ENCODE measurements around the gene COPG2. TPM values are rescaled to one million over a fixed set of nuclear protein-coding genes. Genes with fewer than 3 reads are reported as not detected.
"Not testable (repeated sequence)": the region's sequence is repeated elsewhere in the genome, so short reads cannot be mapped to it uniquely, and the experiment has no call there.

Gene COPG2
- total RNA-seq, 2 experiments from 2014 or later = 11.2 to 12.0 TPM

GRCh38 chr7:130585932-130586331, 82.6 kb downstream of the COPG2 start:
- H3K4me1 Mint-ChIP-seq; H3K27me3 Mint-ChIP-seq; POLR2A ChIA-PET; H3K9me3 Mint-ChIP-seq; DNase-seq; CTCF ChIA-PET; H3K36me3 Mint-ChIP-seq (ENCODE audit: low read depth); H3K4me3 Mint-ChIP-seq; H3K27ac Mint-ChIP-seq: not testable (repeated sequence)

- CTCF ChIA-PET; DNase-seq; H3K27me3 Mint-ChIP-seq; H3K4me1 Mint-ChIP-seq; H3K9me3 Mint-ChIP-seq; H3K4me3 Mint-ChIP-seq; H3K27ac Mint-ChIP-seq; POLR2A ChIA-PET; H3K36me3 Mint-ChIP-seq (ENCODE audit: low read depth): not testable (repeated sequence)
Observed at GRCh38 chr7:130575110-130575509, 93.4 kb downstream of the COPG2 start.

- H3K4me3 Mint-ChIP-seq, POLR2A ChIA-PET, CTCF ChIA-PET, H3K27ac Mint-ChIP-seq, H3K27me3 Mint-ChIP-seq, DNase-seq: not testable (repeated sequence)
- H3K9me3 Mint-ChIP-seq = peaks cover 16% of the 10 kb centered on the region
- peaks cover 12% of the 10 kb centered on the region for H3K36me3 Mint-ChIP-seq (ENCODE audit: low read depth)
- H3K4me1 Mint-ChIP-seq = peaks cover 25% of the 10 kb centered on the region
Observed at GRCh38 chr7:130570144-130570543, 98.4 kb downstream of the COPG2 start.

GRCh38 chr7:130566898-130567280, 101.7 kb downstream of the COPG2 start:
- CTCF ChIA-PET = no interaction called here
- no peak for DNase-seq
- POLR2A ChIA-PET = no interaction called here
- H3K9me3 Mint-ChIP-seq = peaks cover 18% of the 10 kb centered on the region
- H3K4me3 Mint-ChIP-seq = no peak overlapping the region
- no peak overlapping the region for H3K27ac Mint-ChIP-seq
- H3K4me1 Mint-ChIP-seq = peaks cover 25% of the 10 kb centered on the region
- peaks cover 12% of the 10 kb centered on the region for H3K36me3 Mint-ChIP-seq (ENCODE audit: low read depth)
- H3K27me3 Mint-ChIP-seq = no peaks in the 10 kb centered on the region

GRCh38 chr7:130566168-130566897, 102.2 kb downstream of the COPG2 start:
- Mint-ChIP-seq H3K4me1 (peaks cover 25% of the 10 kb centered on the region), H3K27ac (no peak overlapping the region), H3K9me3 (peaks cover 18% of the 10 kb centered on the region), H3K27me3 (no peaks in the 10 kb centered on the region), H3K36me3 (ENCODE audit: low read depth) (peaks cover 12% of the 10 kb centered on the region), H3K4me3 (no peak overlapping the region)
- DNase-seq = no peak
- ChIA-PET POLR2A (no interaction called here), CTCF (no interaction called here)

GRCh38 chr7:130560972-130561371, 107.6 kb downstream of the COPG2 start:
- DNase-seq = no peak
- Mint-ChIP-seq H3K27ac (no peak overlapping the region), H3K4me1 (peaks cover 1% of the 10 kb centered on the region), H3K4me3 (no peak overlapping the region), H3K27me3 (no peaks in the 10 kb centered on the region), H3K36me3 (ENCODE audit: low read depth) (peaks cover 3% of the 10 kb centered on the region), H3K9me3 (peaks cover 5% of the 10 kb centered on the region)
- CTCF ChIA-PET = no interaction called here
- POLR2A ChIA-PET = no interaction called here

GRCh38 chr7:130559184-130559583, 109.4 kb downstream of the COPG2 start:
- Mint-ChIP-seq H3K4me1 (no peaks in the 10 kb centered on the region), H3K27me3 (no peaks in the 10 kb centered on the region), H3K36me3 (ENCODE audit: low read depth) (no peaks in the 10 kb centered on the region), H3K4me3 (no peak overlapping the region), H3K27ac (no peak overlapping the region), H3K9me3 (no peaks in the 10 kb centered on the region)
- no peak for DNase-seq
- ChIA-PET CTCF (no interaction called here), POLR2A (no interaction called here)

- no peak for DNase-seq
- Mint-ChIP-seq H3K36me3 (ENCODE audit: low read depth) (no peaks in the 10 kb centered on the region), H3K9me3 (no peaks in the 10 kb centered on the region), H3K27ac (no peak overlapping the region), H3K27me3 (no peaks in the 10 kb centered on the region), H3K4me3 (no peak overlapping the region), H3K4me1 (no peaks in the 10 kb centered on the region)
- ChIA-PET CTCF (no interaction called here), POLR2A (no interaction called here)
Observed at GRCh38 chr7:130554481-130554880, 114.1 kb downstream of the COPG2 start.

- H3K9me3 Mint-ChIP-seq = no peaks in the 10 kb centered on the region
- CTCF ChIA-PET = no interaction called here
- no peaks in the 10 kb centered on the region for H3K27me3 Mint-ChIP-seq
- no peak overlapping the region for H3K4me3 Mint-ChIP-seq
- H3K4me1 Mint-ChIP-seq = no peaks in the 10 kb centered on the region
- POLR2A ChIA-PET = no interaction called here
- no peak for DNase-seq
- H3K27ac Mint-ChIP-seq = no peak overlapping the region
- no peaks in the 10 kb centered on the region for H3K36me3 Mint-ChIP-seq (ENCODE audit: low read depth)
Observed at GRCh38 chr7:130553398-130554029, 115.0 kb downstream of the COPG2 start.

GRCh38 chr7:130544356-130544755, 124.2 kb downstream of the COPG2 start:
- H3K4me1 Mint-ChIP-seq = no peaks in the 10 kb centered on the region

GRCh38 chr7:130543487-130544010, 125.0 kb downstream of the COPG2 start:
- Mint-ChIP-seq H3K9me3 (no peaks in the 10 kb centered on the region), H3K4me3 (no peak overlapping the region), H3K27me3 (no peaks in the 10 kb centered on the region), H3K27ac (no peak overlapping the region), H3K4me1 (no peaks in the 10 kb centered on the region), H3K36me3 (ENCODE audit: low read depth) (no peaks in the 10 kb centered on the region)
- ChIA-PET POLR2A (no interaction called here), CTCF (no interaction called here)
- no peak for DNase-seq

More at GRCh38 chr7:130544356-130544755, 124.2 kb downstream of the COPG2 start:
- no peaks in the 10 kb centered on the region for H3K27me3 Mint-ChIP-seq
- no peaks in the 10 kb centered on the region for H3K36me3 Mint-ChIP-seq (ENCODE audit: low read depth)
- no peak overlapping the region for H3K27ac Mint-ChIP-seq
- H3K9me3 Mint-ChIP-seq = no peaks in the 10 kb centered on the region
- no peak for DNase-seq
- ChIA-PET POLR2A (no interaction called here), CTCF (no interaction called here)
- no peak overlapping the region for H3K4me3 Mint-ChIP-seq

- POLR2A ChIA-PET; H3K4me3 Mint-ChIP-seq; CTCF ChIA-PET; H3K36me3 Mint-ChIP-seq (ENCODE audit: low read depth); H3K9me3 Mint-ChIP-seq; H3K27me3 Mint-ChIP-seq; H3K27ac Mint-ChIP-seq; H3K4me1 Mint-ChIP-seq; DNase-seq: not testable (repeated sequence)
Observed at GRCh38 chr7:130542297-130542696, 126.3 kb downstream of the COPG2 start.

- H3K4me3 Mint-ChIP-seq, CTCF ChIA-PET, H3K9me3 Mint-ChIP-seq: not testable (repeated sequence)
Observed at GRCh38 chr7:130541287-130541686, 127.3 kb downstream of the COPG2 start.

GRCh38 chr7:130537894-130538293, 130.7 kb downstream of the COPG2 start:
- CTCF ChIA-PET; POLR2A ChIA-PET; H3K9me3 Mint-ChIP-seq; H3K27me3 Mint-ChIP-seq; H3K4me1 Mint-ChIP-seq; H3K4me3 Mint-ChIP-seq; H3K27ac Mint-ChIP-seq; H3K36me3 Mint-ChIP-seq (ENCODE audit: low read depth); DNase-seq: not testable (repeated sequence)

More at GRCh38 chr7:130541287-130541686, 127.3 kb downstream of the COPG2 start:
- H3K27ac Mint-ChIP-seq; POLR2A ChIA-PET; H3K27me3 Mint-ChIP-seq; H3K4me1 Mint-ChIP-seq; H3K36me3 Mint-ChIP-seq (ENCODE audit: low read depth); DNase-seq: not testable (repeated sequence)

Data from activated CD4-positive, alpha-beta memory T cell treated with anti-CD3 and anti-CD28 coated beads, Interleukin-2, amount 10 ng/mL, durations not matched to agents 7 days and 5 days (primary cell).